ENCODE results near the gene SLC1A7. TPM values are rescaled to one million over a fixed set of nuclear protein-coding genes. Genes with fewer than 3 reads are reported as not detected.

SLC1A7 gene
- total and polyA plus RNA-seq, 9 donors: 0.20 to 0.52 (median 0.42) TPM; not detected in 1

DNA sequence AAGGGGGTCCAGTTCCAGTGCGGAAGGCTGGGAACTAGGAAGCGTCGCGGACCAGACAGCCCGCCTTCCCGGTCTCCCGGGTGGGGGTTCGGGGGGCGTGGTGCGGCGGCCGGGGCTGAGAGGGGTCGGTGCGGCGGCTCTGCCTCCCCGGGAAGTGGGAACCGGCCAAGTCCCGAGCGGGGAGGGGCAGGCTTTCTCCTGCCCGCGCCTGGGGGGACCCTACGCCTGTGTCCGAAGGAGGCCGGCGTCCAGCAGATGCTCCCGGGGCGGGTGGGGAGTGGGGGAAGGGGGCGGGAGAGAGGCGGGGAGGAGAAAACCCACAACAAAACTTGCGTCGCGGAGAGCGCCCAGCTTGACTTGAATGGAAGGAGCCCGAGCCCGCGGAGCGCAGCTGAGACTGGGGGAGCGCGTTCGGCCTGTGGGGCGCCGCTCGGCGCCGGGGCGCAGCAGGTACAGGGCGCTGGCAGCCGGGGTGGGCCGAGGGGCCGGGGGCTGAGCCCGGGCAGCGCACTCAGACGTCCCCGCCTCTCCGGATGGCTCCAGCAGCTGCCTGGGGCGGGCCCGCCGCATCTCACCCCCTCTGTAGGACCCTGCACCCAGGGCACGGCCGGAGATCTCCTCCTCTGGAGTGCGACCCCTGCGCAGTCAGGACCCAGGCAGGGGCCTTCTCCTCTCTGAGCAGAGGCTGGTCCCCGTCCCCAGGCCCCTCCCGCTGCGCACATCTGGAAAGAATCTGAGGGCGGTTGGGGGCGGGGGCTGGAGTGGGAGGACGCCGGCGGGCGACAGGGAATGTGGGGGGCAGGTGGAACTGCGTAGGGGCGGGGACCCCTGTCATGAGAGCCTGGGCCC lies 80.4 kb downstream of the SLC1A7 start, which contains the start of gene PODN:
PODN (plus strand) TSS at position 355 of the 849 bp plus-strand sequence. CDS start 7,643 bp downstream, outside the sequence.
- no peaks in the 10 kb centered on the region for H3K36me3 ChIP-seq (ENCODE audit: control insufficient read depth, insufficient read depth, low read length)
- H3K27me3 ChIP-seq (ENCODE audit: control insufficient read depth, insufficient read depth, low read length): peaks cover 29% of the 10 kb centered on the region
- peak; percentile 63 for DNase-seq
- peaks cover 38% of the 10 kb centered on the region for H3K4me1 ChIP-seq (ENCODE audit: control insufficient read depth, insufficient read depth, low read length)
- no peaks in the 10 kb centered on the region for H3K9me3 ChIP-seq (replicated peaks; ENCODE audit: control insufficient read depth, low read depth, low read length)
- 1% methylated on average over 53 of the region's 73 CpGs for WGBS (ENCODE audit: insufficient coverage)
- H3K27ac ChIP-seq (ENCODE audit: low read length): no peak within 1 kb of the TSS
- H3K4me3 ChIP-seq (ENCODE audit: low read length): peak within 1 kb of the TSS; percentile 58

DNA sequence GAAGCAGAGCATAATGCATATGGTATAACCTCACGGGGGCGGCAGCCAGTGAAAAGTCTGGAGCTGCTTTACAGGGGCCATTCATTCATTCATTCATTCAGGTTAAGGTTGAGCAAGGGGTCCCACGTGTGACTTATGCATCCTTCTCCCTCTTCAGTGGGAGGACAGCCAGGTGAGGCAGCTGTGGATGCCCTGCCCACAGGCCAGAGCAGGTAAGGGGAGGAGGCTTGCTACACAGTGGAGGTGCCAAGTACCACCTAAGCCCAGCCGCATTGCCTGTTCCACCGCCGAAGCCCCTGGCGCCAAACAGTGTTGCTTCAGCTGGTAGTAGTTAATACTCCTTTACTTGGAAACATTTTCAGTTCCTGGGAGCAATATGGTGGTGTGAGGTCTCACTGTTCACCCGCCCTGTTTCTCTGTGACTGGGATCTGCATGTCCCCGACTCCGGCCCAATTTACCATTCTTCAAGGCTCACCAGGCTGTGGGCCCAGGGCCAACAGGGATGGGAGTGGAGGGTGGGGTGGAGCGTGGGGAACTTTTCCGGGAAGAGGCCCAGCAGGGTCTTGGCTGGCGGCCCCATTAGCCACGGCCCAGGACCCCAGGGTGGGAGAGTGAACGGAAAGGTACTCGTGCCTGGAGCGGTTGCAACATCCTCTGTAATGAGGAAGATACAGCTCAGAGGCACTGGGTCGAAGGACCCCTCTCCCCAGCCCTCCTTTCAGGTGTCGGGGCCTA lies 81.1 kb downstream of the SLC1A7 start:
- 13% methylated on average over 6 of the region's 19 CpGs for WGBS (ENCODE audit: insufficient coverage)
- peak; percentile 53 for DNase-seq

DNA sequence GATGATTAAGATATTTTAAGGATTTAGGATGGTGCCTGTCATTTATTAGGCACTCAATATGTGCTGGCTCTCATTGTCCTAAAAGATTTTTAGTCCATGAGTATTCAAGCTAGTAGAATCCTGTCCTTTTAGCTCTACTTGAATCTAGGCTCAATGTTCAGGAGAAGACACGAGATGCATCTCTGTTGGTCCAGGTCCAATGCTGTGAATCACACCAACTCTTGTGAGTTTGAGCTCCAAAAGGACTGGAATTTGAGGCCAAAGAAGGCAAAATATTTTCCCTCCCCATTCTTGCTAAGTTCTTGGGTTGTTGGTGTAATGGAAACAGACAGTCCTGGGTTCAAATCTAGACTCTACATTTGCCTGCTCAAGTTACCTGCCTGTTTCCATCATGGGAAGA lies 81.9 kb downstream of the SLC1A7 start:
- no peaks in the 10 kb centered on the region for H3K9me3 ChIP-seq (replicated peaks; ENCODE audit: control insufficient read depth, low read depth, low read length)
- H3K36me3 ChIP-seq (ENCODE audit: control insufficient read depth, insufficient read depth, low read length): no peaks in the 10 kb centered on the region
- H3K4me3 ChIP-seq (ENCODE audit: low read length): no peak overlapping the region
- H3K4me1 ChIP-seq (ENCODE audit: control insufficient read depth, insufficient read depth, low read length): peaks cover 31% of the 10 kb centered on the region
- DNase-seq: peak; percentile 36
- H3K27ac ChIP-seq (ENCODE audit: low read length): no peak overlapping the region
- H3K27me3 ChIP-seq (ENCODE audit: control insufficient read depth, insufficient read depth, low read length): peaks cover 29% of the 10 kb centered on the region
- 67% methylated on average over 1 of the region's 1 CpG for WGBS (ENCODE audit: insufficient coverage)

More for the DNA sequence above, 81.1 kb downstream of the SLC1A7 start:
- Histone ChIP-seq H3K36me3 (ENCODE audit: control insufficient read depth, insufficient read depth, low read length) (no peaks in the 10 kb centered on the region), H3K4me1 (ENCODE audit: control insufficient read depth, insufficient read depth, low read length) (peaks cover 31% of the 10 kb centered on the region), H3K9me3 (replicated peaks; ENCODE audit: control insufficient read depth, low read depth, low read length) (no peaks in the 10 kb centered on the region), H3K27ac (ENCODE audit: low read length) (no peak overlapping the region), H3K4me3 (ENCODE audit: low read length) (peak overlapping the region; percentile 58), H3K27me3 (ENCODE audit: control insufficient read depth, insufficient read depth, low read length) (peaks cover 29% of the 10 kb centered on the region)

DNA sequence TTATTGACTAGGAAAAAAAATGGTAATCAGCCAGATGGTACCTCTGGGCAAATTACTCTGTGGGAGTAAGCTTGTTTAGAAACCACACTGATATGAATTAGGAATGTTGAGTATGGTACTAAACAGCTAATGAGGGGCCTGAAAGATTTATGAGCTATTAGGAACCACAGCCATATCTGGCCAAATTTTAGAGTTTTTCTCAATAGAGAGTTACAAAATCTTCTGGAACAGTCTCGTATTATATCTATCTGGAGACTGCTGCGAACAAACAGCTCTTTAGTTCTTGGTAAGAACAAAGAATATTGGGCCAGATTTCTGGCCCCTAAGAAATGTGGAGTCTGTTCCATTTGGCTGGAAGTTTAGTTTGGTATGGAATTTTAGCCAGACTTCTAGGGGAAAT lies 85.3 kb downstream of the SLC1A7 start:
- DNase-seq: peak; percentile 53
- peaks cover 7% of the 10 kb centered on the region for H3K4me1 ChIP-seq (ENCODE audit: control insufficient read depth, insufficient read depth, low read length)
- peaks cover 9% of the 10 kb centered on the region for H3K27me3 ChIP-seq (ENCODE audit: control insufficient read depth, insufficient read depth, low read length)
- H3K27ac ChIP-seq (ENCODE audit: low read length): no peak overlapping the region
- no peak overlapping the region for H3K4me3 ChIP-seq (ENCODE audit: low read length)
- no peaks in the 10 kb centered on the region for H3K9me3 ChIP-seq (replicated peaks; ENCODE audit: control insufficient read depth, low read depth, low read length)
- WGBS (ENCODE audit: insufficient coverage): 60% methylated on average over 2 of the region's 2 CpGs
- H3K36me3 ChIP-seq (ENCODE audit: control insufficient read depth, insufficient read depth, low read length): peaks cover 5% of the 10 kb centered on the region

DNA sequence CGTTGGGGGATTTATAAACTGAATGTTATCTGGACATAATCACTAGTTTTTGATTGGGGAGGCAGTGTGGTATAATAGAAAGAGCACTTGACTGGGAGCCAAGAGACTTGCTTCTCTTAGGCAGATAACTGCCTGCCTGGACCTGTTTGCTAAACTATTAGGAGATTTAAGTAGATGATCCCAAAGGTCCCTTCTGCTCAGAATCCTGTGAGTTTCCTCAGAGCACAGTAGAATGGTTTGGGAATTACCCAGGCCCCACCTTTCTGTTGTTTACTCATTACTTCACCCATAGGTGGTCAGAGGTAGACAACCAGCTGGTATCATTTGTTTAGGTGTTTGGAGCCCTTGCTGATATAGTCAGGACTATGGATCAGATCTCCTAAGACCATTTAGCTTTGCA lies 90.8 kb downstream of the SLC1A7 start:
- no peak for DNase-seq
- Histone ChIP-seq H3K4me1 (ENCODE audit: control insufficient read depth, insufficient read depth, low read length) (peaks cover 18% of the 10 kb centered on the region), H3K36me3 (ENCODE audit: control insufficient read depth, insufficient read depth, low read length) (peaks cover 18% of the 10 kb centered on the region), H3K27ac (ENCODE audit: low read length) (no peak overlapping the region), H3K9me3 (replicated peaks; ENCODE audit: control insufficient read depth, low read depth, low read length) (no peaks in the 10 kb centered on the region), H3K4me3 (ENCODE audit: low read length) (no peak overlapping the region), H3K27me3 (ENCODE audit: control insufficient read depth, insufficient read depth, low read length) (no peaks in the 10 kb centered on the region)
- 92% methylated on average over 1 of the region's 1 CpG for WGBS (ENCODE audit: insufficient coverage)

DNA sequence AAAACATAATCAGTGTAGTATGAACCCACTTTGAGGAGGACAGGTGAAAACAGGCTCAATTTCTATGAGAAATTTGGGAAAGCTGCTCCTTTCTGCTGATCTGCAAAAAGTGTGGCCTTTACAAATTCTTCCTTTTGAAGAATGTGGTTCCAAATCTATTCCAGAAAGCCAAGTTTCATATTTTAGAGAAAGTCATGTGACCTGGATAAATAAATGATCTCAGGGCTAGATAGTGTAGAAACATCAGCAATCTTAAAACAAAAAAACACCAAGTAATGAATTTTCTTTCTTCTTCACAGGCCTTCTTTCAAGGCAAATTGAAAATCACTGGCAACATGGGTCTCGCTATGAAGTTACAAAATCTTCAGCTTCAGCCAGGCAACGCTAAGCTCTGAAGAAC lies 92.1 kb downstream of the SLC1A7 start:
- no peak for DNase-seq
- no CpG with 5 or more reads among the region's 2 CpGs for WGBS (ENCODE audit: insufficient coverage)
- Histone ChIP-seq H3K36me3 (ENCODE audit: control insufficient read depth, insufficient read depth, low read length) (peaks cover 18% of the 10 kb centered on the region), H3K27me3 (ENCODE audit: control insufficient read depth, insufficient read depth, low read length) (no peaks in the 10 kb centered on the region), H3K4me1 (ENCODE audit: control insufficient read depth, insufficient read depth, low read length) (peaks cover 18% of the 10 kb centered on the region), H3K9me3 (replicated peaks; ENCODE audit: control insufficient read depth, low read depth, low read length) (no peaks in the 10 kb centered on the region), H3K4me3 (ENCODE audit: low read length) (no peak overlapping the region), H3K27ac (ENCODE audit: low read length) (no peak overlapping the region)

DNA sequence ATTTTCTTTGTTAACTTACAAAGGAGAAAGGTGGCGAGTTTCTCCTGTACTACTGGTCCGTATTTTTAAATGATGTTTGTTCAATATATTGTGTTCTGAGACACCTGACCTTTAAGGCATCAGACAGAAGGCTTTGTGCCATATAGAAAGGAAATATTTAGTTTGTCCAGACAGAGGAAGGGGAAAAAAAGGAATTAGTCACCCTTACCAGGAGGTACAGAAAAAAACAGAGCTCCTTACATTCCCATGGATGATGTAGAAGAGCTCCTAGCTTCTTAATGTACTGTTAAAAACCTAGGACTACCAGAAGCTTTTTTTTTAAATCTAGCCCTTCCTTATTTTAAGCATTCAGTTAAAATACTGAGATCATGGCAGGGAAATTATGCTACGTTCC lies 92.9 kb downstream of the SLC1A7 start:
- H3K36me3 ChIP-seq (ENCODE audit: control insufficient read depth, insufficient read depth, low read length): peaks cover 18% of the 10 kb centered on the region

DNA sequence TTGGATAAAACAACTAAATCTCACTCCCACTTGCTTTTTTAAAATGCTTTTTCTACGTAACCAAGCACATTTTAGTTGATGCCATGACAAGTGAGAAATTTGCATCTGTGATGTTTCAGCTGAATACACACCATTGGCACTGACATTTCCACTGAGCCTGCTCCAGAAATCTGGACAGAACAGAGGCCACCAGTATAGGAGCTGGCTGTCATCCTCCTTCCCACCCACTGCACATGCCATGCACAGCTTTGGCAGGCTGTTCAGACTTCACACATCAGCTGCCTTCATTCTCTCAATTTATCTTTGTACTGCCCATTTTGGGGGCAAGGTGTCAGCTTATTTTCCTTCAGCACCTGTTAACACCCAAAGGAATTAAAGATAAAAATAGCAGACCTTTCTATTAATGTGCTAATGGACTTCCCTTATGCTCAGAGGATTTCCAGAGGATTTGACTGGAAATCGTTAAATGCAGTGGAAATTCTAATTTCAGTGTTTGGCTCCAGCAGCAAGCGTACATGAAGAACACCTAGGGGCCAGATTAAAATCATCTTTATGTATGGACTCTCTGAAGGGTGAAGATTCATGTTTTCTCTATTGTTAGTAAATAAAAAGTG lies 93.4 kb downstream of the SLC1A7 start:
- Histone ChIP-seq H3K27me3 (ENCODE audit: control insufficient read depth, insufficient read depth, low read length) (no peaks in the 10 kb centered on the region), H3K4me3 (ENCODE audit: low read length) (no peak overlapping the region), H3K36me3 (ENCODE audit: control insufficient read depth, insufficient read depth, low read length) (peaks cover 18% of the 10 kb centered on the region), H3K4me1 (ENCODE audit: control insufficient read depth, insufficient read depth, low read length) (peaks cover 18% of the 10 kb centered on the region), H3K27ac (ENCODE audit: low read length) (no peak overlapping the region), H3K9me3 (replicated peaks; ENCODE audit: control insufficient read depth, low read depth, low read length) (no peaks in the 10 kb centered on the region)
- peak; percentile 74 for DNase-seq
- WGBS (ENCODE audit: insufficient coverage): 45% methylated on average over 2 of the region's 3 CpGs

More for the DNA sequence above, 92.9 kb downstream of the SLC1A7 start:
- 40% methylated on average over 1 of the region's 3 CpGs for WGBS (ENCODE audit: insufficient coverage)
- H3K4me1 ChIP-seq (ENCODE audit: control insufficient read depth, insufficient read depth, low read length): peaks cover 18% of the 10 kb centered on the region
- H3K9me3 ChIP-seq (replicated peaks; ENCODE audit: control insufficient read depth, low read depth, low read length): no peaks in the 10 kb centered on the region
- H3K27me3 ChIP-seq (ENCODE audit: control insufficient read depth, insufficient read depth, low read length): no peaks in the 10 kb centered on the region
- peak overlapping the region; percentile 54 for H3K27ac ChIP-seq (ENCODE audit: low read length)
- no peak overlapping the region for H3K4me3 ChIP-seq (ENCODE audit: low read length)
- no peak for DNase-seq

DNA sequence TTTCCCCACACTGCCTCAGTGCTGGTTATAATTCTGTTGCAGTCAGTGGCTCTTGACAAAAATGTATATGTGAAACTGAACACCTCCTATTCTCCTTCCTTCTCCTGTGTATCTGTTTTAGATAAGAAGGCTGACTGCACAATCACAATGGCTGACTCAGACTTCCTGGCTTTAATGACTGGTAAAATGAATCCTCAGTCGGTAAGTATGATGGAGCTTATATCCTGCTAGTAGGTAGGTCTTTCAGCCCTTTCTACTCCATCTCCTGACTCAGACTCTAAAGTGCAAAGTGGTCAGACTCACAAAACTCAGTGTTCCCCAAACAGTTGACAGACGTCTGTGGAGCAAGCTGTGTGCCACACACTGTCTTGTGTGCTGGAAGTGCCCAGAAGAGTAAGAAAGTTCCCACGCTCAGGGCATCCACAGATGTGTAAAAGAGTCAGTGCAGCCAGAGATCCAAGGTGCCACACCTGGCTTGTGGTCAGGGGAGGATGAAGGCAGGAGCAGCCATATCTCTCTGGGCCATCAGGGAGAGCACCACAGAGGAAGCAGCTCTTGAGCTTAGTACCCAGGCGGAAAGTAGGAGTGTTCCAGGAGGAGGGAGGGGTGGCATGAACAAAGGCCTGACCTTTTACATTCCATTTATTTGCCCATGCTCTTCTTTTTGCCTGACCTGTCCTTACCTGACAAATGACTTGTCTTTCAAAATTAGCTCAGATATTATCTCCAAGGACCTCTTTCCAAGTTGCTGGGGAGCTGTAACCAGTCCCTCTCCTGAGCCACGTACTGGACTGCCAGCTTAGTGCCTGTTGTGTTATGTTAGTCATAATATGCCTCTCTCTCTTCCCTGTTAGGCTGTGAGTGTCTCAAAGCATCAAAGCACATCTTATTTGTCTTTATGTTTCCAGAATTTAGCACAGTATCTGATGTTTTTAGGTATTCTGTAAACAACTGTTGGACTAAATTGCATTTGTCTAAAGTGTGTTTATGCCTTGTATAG lies 94.4 kb downstream of the SLC1A7 start:
- Histone ChIP-seq H3K4me1 (ENCODE audit: control insufficient read depth, insufficient read depth, low read length) (peaks cover 18% of the 10 kb centered on the region), H3K4me3 (ENCODE audit: low read length) (no peak overlapping the region), H3K27ac (ENCODE audit: low read length) (no peak overlapping the region), H3K9me3 (replicated peaks; ENCODE audit: control insufficient read depth, low read depth, low read length) (no peaks in the 10 kb centered on the region), H3K36me3 (ENCODE audit: control insufficient read depth, insufficient read depth, low read length) (peaks cover 15% of the 10 kb centered on the region), H3K27me3 (ENCODE audit: control insufficient read depth, insufficient read depth, low read length) (no peaks in the 10 kb centered on the region)
- WGBS (ENCODE audit: insufficient coverage): 84% methylated on average over 2 of the region's 5 CpGs
- DNase-seq: no peak

Data from muscle of leg (tissue), 11 donors.